Activated CD4-positive, alpha-beta T cell treated with anti-CD3 and anti-CD28 coated beads for 36 hours (primary cell): Measurements from ENCODE around the gene CLIC5. TPM values are rescaled to one million over a fixed set of nuclear protein-coding genes. Genes with fewer than 3 reads are reported as not detected.

Source experiments
- ATAC-seq: fragments of 200-7000 bp; cut with Tn5 transposase; one replicate; pipeline ENCODE4 v1.10.0; 2021; ENCODE audit warnings: mild to moderate bottlenecking, moderate library complexity
- CTCF ChIA-PET: fragments of 350-600 bp; sonication (Branson Sonifier 250); formaldehyde crosslinking; loops from one replicate; lab custom pipeline; 2021; ENCODE audit warnings: antibody characterized with exemption; lab: Charles Lee
- POLR2A ChIA-PET: fragments of 350-600 bp; sonication (Branson Sonifier 250); formaldehyde crosslinking; loops from one replicate; lab custom pipeline; 2021; ENCODE audit warnings: antibody characterized with exemption, inconsistent platforms; lab: Charles Lee
- DNase-seq: peaks from one replicate; pipeline ENCODE4 v3.0.0-alpha.2; 2020
- H3K27ac Mint-ChIP-seq: one replicate; pipeline ENCODE4 v1.8.0; 2021; ENCODE audit warnings: mixed read lengths
- H3K27me3 Mint-ChIP-seq: one replicate; pipeline ENCODE4 v1.8.0; 2021; ENCODE audit warnings: mixed read lengths
- H3K36me3 Mint-ChIP-seq: one replicate; pipeline ENCODE4 v1.8.0; 2021; ENCODE audit warnings: low read depth, mixed read lengths
- H3K4me1 Mint-ChIP-seq: one replicate; pipeline ENCODE4 v1.8.0; 2021; ENCODE audit warnings: mixed read lengths
- H3K4me3 Mint-ChIP-seq: one replicate; pipeline ENCODE4 v1.8.0; 2021; ENCODE audit warnings: mild to moderate bottlenecking, moderate library complexity, mixed read lengths
- H3K9me3 Mint-ChIP-seq: one replicate; pipeline ENCODE4 v1.8.0; 2021; ENCODE audit warnings: low read depth, mixed read lengths
- intact Hi-C, 2 experiments: fragments of 100-400 bp; cut with DNase I in 1 of 2; cut with micrococcal nuclease in 1 of 2; formaldehyde crosslinking; loops; one replicate each; pipeline versions ENCODE4 v1.14.2 to v1.15.1; 2022 to 2024; cut with DNase I, micrococcal nuclease
- total RNA-seq, 2 experiments: library from RNA; stranded (reverse); gene quantifications; one replicate each; pipeline ENCODE4 v1.2.3, GENCODE V29; 2021

CLIC5 gene
- total RNA-seq, 2 experiments from 2014 or later = 2.2 to 3.7 TPM

GRCh38 chr6:45884336-45884735 is 131.3 kb downstream of the CLIC5 start:
- ChIA-PET POLR2A (no interaction called here), CTCF (no interaction called here)
- no peaks in the 10 kb centered on the region for H3K36me3 Mint-ChIP-seq
- H3K27ac Mint-ChIP-seq = no peak overlapping the region
- H3K9me3 Mint-ChIP-seq = no peaks in the 10 kb centered on the region
- H3K4me3 Mint-ChIP-seq = no peak overlapping the region
- DNase-seq = no peak
- ATAC-seq = no peak
- intact Hi-C loops = no loop called here
- peaks cover 7% of the 10 kb centered on the region for H3K27me3 Mint-ChIP-seq
- no peaks in the 10 kb centered on the region for H3K4me1 Mint-ChIP-seq

- Mint-ChIP-seq H3K36me3 (no peaks in the 10 kb centered on the region), H3K4me3 (no peak overlapping the region), H3K4me1 (no peaks in the 10 kb centered on the region), H3K27me3 (peaks cover 1% of the 10 kb centered on the region), H3K27ac (no peak overlapping the region), H3K9me3 (no peaks in the 10 kb centered on the region)
- CTCF ChIA-PET = interaction anchor here (1.3 kb wide), 1 partner anchor 13 kb away, joined by 3 read pairs; no protein-coding TSS in a partner anchor
- ATAC-seq (no peak), DNase-seq (no peak)
- intact Hi-C loops = no loop called here
- POLR2A ChIA-PET = no interaction called here
These were observed 133.0 kb downstream of the CLIC5 start for GRCh38 chr6:45882671-45883070.

GRCh38 chr6:45881705-45882467 is 133.8 kb downstream of the CLIC5 start:
- H3K4me1 Mint-ChIP-seq = no peaks in the 10 kb centered on the region
- no peaks in the 10 kb centered on the region for H3K9me3 Mint-ChIP-seq
- POLR2A ChIA-PET = no interaction called here
- no peak for ATAC-seq
- CTCF ChIA-PET = interaction anchor here (1.3 kb wide), 1 partner anchor 14 kb away, joined by 3 read pairs; no protein-coding TSS in a partner anchor
- H3K27me3 Mint-ChIP-seq = no peaks in the 10 kb centered on the region
- intact Hi-C loops = no loop called here
- no peak overlapping the region for H3K4me3 Mint-ChIP-seq
- H3K27ac Mint-ChIP-seq = no peak overlapping the region
- H3K36me3 Mint-ChIP-seq = no peaks in the 10 kb centered on the region
- no peak for DNase-seq

GRCh38 chr6:45880676-45881075 is 135.0 kb downstream of the CLIC5 start:
- POLR2A ChIA-PET = no interaction called here
- intact Hi-C loops = no loop called here
- DNase-seq (no peak), ATAC-seq (no peak)
- Mint-ChIP-seq H3K4me1 (no peaks in the 10 kb centered on the region), H3K9me3 (no peaks in the 10 kb centered on the region), H3K36me3 (no peaks in the 10 kb centered on the region), H3K4me3 (no peak overlapping the region), H3K27me3 (no peaks in the 10 kb centered on the region), H3K27ac (no peak overlapping the region)
- CTCF ChIA-PET = interaction anchor here (0.7 to 1.2 kb wide), 3 partner anchors 15 to 1405 kb away, joined by 3 read pairs; no protein-coding TSS in a partner anchor

GRCh38 chr6:45880159-45880558 is 135.5 kb downstream of the CLIC5 start:
- no peak overlapping the region for H3K27ac Mint-ChIP-seq
- CTCF ChIA-PET = interaction anchor here (1.2 to 1.5 kb wide), 2 partner anchors 9 to 15 kb away, joined by 3 to 5 read pairs; no protein-coding TSS in a partner anchor

GRCh38 chr6:45877970-45878590 is 137.6 kb downstream of the CLIC5 start:
- no peak overlapping the region for H3K27ac Mint-ChIP-seq
- peaks cover 3% of the 10 kb centered on the region for H3K27me3 Mint-ChIP-seq
- H3K36me3 Mint-ChIP-seq = no peaks in the 10 kb centered on the region
- H3K9me3 Mint-ChIP-seq = no peaks in the 10 kb centered on the region
- H3K4me1 Mint-ChIP-seq = no peaks in the 10 kb centered on the region
- POLR2A ChIA-PET = no interaction called here
- intact Hi-C loops = no loop called here
- ATAC-seq = no peak
- DNase-seq = no peak
- no peak overlapping the region for H3K4me3 Mint-ChIP-seq
- CTCF ChIA-PET = no interaction called here

More at GRCh38 chr6:45880159-45880558, 135.5 kb downstream of the CLIC5 start:
- no peaks in the 10 kb centered on the region for H3K4me1 Mint-ChIP-seq
- intact Hi-C loops = no loop called here
- ATAC-seq = no peak
- DNase-seq = no peak
- H3K36me3 Mint-ChIP-seq = no peaks in the 10 kb centered on the region
- H3K4me3 Mint-ChIP-seq = no peak overlapping the region
- no peaks in the 10 kb centered on the region for H3K9me3 Mint-ChIP-seq
- no peaks in the 10 kb centered on the region for H3K27me3 Mint-ChIP-seq
- POLR2A ChIA-PET = no interaction called here

GRCh38 chr6:45872827-45873365 is 142.8 kb downstream of the CLIC5 start:
- H3K9me3 Mint-ChIP-seq = no peaks in the 10 kb centered on the region
- no peak overlapping the region for H3K4me3 Mint-ChIP-seq
- intact Hi-C loops = no loop called here

GRCh38 chr6:45870531-45870930 is 145.1 kb downstream of the CLIC5 start:
- Mint-ChIP-seq H3K27ac (no peak overlapping the region), H3K4me3 (no peak overlapping the region), H3K4me1 (no peaks in the 10 kb centered on the region), H3K36me3 (no peaks in the 10 kb centered on the region), H3K9me3 (no peaks in the 10 kb centered on the region), H3K27me3 (peaks cover 9% of the 10 kb centered on the region)
- ATAC-seq (no peak), DNase-seq (no peak)
- ChIA-PET POLR2A (no interaction called here), CTCF (interaction anchor here (0.5 kb wide), 1 partner anchor 1246 kb away, joined by 3 read pairs; no protein-coding TSS in a partner anchor)
- intact Hi-C loops = no loop called here

More at GRCh38 chr6:45872827-45873365, 142.8 kb downstream of the CLIC5 start:
- Mint-ChIP-seq H3K27me3 (peaks cover 9% of the 10 kb centered on the region), H3K36me3 (no peaks in the 10 kb centered on the region), H3K4me1 (no peaks in the 10 kb centered on the region), H3K27ac (no peak overlapping the region)
- POLR2A ChIA-PET = no interaction called here
- CTCF ChIA-PET = interaction anchor here (0.6 kb wide), 1 partner anchor 529 kb away, joined by 3 read pairs; no protein-coding TSS in a partner anchor
- DNase-seq = no peak
- no peak for ATAC-seq

GRCh38 chr6:45864651-45865050 is 151.0 kb downstream of the CLIC5 start:
- Mint-ChIP-seq H3K4me3 (no peak overlapping the region), H3K4me1 (no peaks in the 10 kb centered on the region), H3K9me3 (no peaks in the 10 kb centered on the region), H3K27ac (no peak overlapping the region), H3K36me3 (no peaks in the 10 kb centered on the region), H3K27me3 (peaks cover 10% of the 10 kb centered on the region)
- ChIA-PET POLR2A (no interaction called here), CTCF (no interaction called here)
- intact Hi-C loops = no loop called here
- no peak for DNase-seq
- ATAC-seq = no peak

GRCh38 chr6:45858691-45859090 is 157.0 kb downstream of the CLIC5 start:
- H3K9me3 Mint-ChIP-seq = no peaks in the 10 kb centered on the region
- ATAC-seq (no peak), DNase-seq (no peak)
- H3K4me3 Mint-ChIP-seq = no peak overlapping the region
- peaks cover 11% of the 10 kb centered on the region for H3K27me3 Mint-ChIP-seq
- H3K36me3 Mint-ChIP-seq = no peaks in the 10 kb centered on the region
- H3K4me1 Mint-ChIP-seq = no peaks in the 10 kb centered on the region
- CTCF ChIA-PET = interaction anchor here (0.6 kb wide), 1 partner anchor 362 kb away, joined by 3 read pairs; no protein-coding TSS in a partner anchor
- POLR2A ChIA-PET = no interaction called here
- no peak overlapping the region for H3K27ac Mint-ChIP-seq
- intact Hi-C loops = no loop called here

- Mint-ChIP-seq H3K4me1 (no peaks in the 10 kb centered on the region), H3K27ac (no peak overlapping the region), H3K9me3 (no peaks in the 10 kb centered on the region), H3K4me3 (no peak overlapping the region), H3K36me3 (no peaks in the 10 kb centered on the region), H3K27me3 (peaks cover 15% of the 10 kb centered on the region)
- ChIA-PET CTCF (no interaction called here), POLR2A (no interaction called here)
- no peak for ATAC-seq
- intact Hi-C loops = no loop called here
- no peak for DNase-seq
These were observed 157.8 kb downstream of the CLIC5 start for GRCh38 chr6:45857827-45858226.
